H1 (cell line): Measurements from ENCODE around the gene GPX8. TPM values are rescaled to one million over a fixed set of nuclear protein-coding genes. Genes with fewer than 3 reads are reported as not detected.

ENCODE experiments used
- CTCF ChIA-PET: fragments of 300-600 bp; sonication (Branson Sonifier 250); formaldehyde crosslinking; loops from one replicate; lab custom pipeline; 2021; ENCODE audit not compliant: partially characterized antibody; lab: Charles Lee
- POLR2A ChIA-PET: fragments of 300-600 bp; sonication (Branson Sonifier 250); formaldehyde crosslinking; loops from one replicate; lab custom pipeline; 2021; ENCODE audit warnings: inconsistent platforms; ENCODE audit not compliant: partially characterized antibody; lab: Charles Lee
- DNase-seq, 2 experiments: peaks; one replicate each; pipeline versions ENCODE4 v3.0.0 to v3.0.0-alpha.2; 2010 to 2022; ENCODE audit warnings: low spot score in 2 of 2, low read depth in 1 of 2, mixed read lengths in 1 of 2
- FAIRE-seq: peaks from 2 replicates; lab custom pipeline; 2011; peaks lifted over from hg19 to GRCh38; lab: Jason Lieb, UNC
- H2AFZ ChIP-seq: 2 replicates; pipeline ENCODE4 v1.8.1; 2012; ENCODE audit warnings: low read length, inconsistent platforms
- H2AK5ac ChIP-seq: 2 replicates; pipeline ENCODE4 v1.6.1; 2013; ENCODE audit warnings: low read depth, low read length
- H2BK120ac ChIP-seq: replicated peaks from 2 replicates; pipeline ENCODE3; 2013; ENCODE audit warnings: low read depth, low read length, inconsistent platforms
- H2BK12ac ChIP-seq: 2 replicates; pipeline ENCODE4 v1.6.1; 2013; ENCODE audit warnings: low read depth, low read length
- H2BK15ac ChIP-seq: 2 replicates; pipeline ENCODE4 v1.6.1; 2013; ENCODE audit warnings: low read length
- H2BK20ac ChIP-seq: 2 replicates; pipeline ENCODE4 v1.6.1; 2013; ENCODE audit warnings: low read length
- H2BK5ac ChIP-seq: 2 replicates; pipeline ENCODE4 v1.6.1; 2013; ENCODE audit warnings: low read depth, low read length
- H3K14ac ChIP-seq: 2 replicates; pipeline ENCODE4 v1.6.1; 2013; ENCODE audit warnings: inconsistent platforms; ENCODE audit not compliant: insufficient read length
- H3K18ac ChIP-seq: 2 replicates; pipeline ENCODE4 v1.6.1; 2013; ENCODE audit warnings: low read length; ENCODE audit errors: extremely low read depth
- H3K23ac ChIP-seq: 2 replicates; pipeline ENCODE4 v1.6.1; 2013; ENCODE audit warnings: inconsistent platforms; ENCODE audit not compliant: insufficient read length
- H3K23me2 ChIP-seq: 2 replicates; pipeline ENCODE4 v1.6.1; 2013; ENCODE audit warnings: low read depth, low read length
- H3K27ac ChIP-seq: 2 replicates; pipeline ENCODE4 v1.6.1; 2011; ENCODE audit warnings: low read depth, low read length, inconsistent platforms
- H3K27me3 ChIP-seq, 4 experiments: replicated peaks in 1 of 4; 1 replicate in 1 of 4; 2 replicates in 3 of 4; pipeline versions ENCODE4 v1.6.1 to v1.8.1; 2011 to 2013; ENCODE audit warnings: low read length in 3 of 4, mild to moderate bottlenecking in 3 of 4, inconsistent platforms in 2 of 4, mixed read lengths in 2 of 4, moderate library complexity in 1 of 4; ENCODE audit not compliant: control insufficient read depth in 3 of 4, insufficient read depth in 3 of 4; ENCODE audit errors: extremely low read depth in 1 of 4
- H3K36me3 ChIP-seq, 4 experiments: 2 replicates each; pipeline versions ENCODE4 v1.6.1 to v1.8.1; 2011 to 2013; ENCODE audit warnings: mild to moderate bottlenecking in 4 of 4, low read length in 3 of 4, moderate library complexity in 2 of 4, control low read depth in 1 of 4, inconsistent platforms in 1 of 4; ENCODE audit not compliant: insufficient read depth in 4 of 4, control insufficient read depth in 2 of 4
- H3K4ac ChIP-seq: replicated peaks from 2 replicates; pipeline ENCODE3; 2013; ENCODE audit warnings: low read length, low read depth, mixed read lengths, inconsistent platforms; ENCODE audit not compliant: insufficient read length
- H3K4me1 ChIP-seq, 4 experiments: replicated peaks in 1 of 4; 1 replicate in 1 of 4; 2 replicates in 3 of 4; pipeline versions ENCODE4 v1.6.1 to v1.8.1; 2011 to 2013; ENCODE audit warnings: low read length in 3 of 4, inconsistent platforms in 2 of 4, mixed read lengths in 1 of 4; ENCODE audit not compliant: insufficient read depth in 4 of 4, control insufficient read depth in 3 of 4
- H3K4me2 ChIP-seq, 2 experiments: 2 replicates each; pipeline versions ENCODE4 v1.6.1 to v1.8.1; 2011 to 2013; ENCODE audit warnings: low read depth in 2 of 2, low read length in 2 of 2, control low read depth in 1 of 2, inconsistent platforms in 1 of 2, mild to moderate bottlenecking in 1 of 2; ENCODE audit not compliant: insufficient read depth in 1 of 2
- H3K4me3 ChIP-seq, 4 experiments: fragments of 200-600, 300-600 bp in 1 of 4; sonication (generic), shearing (Covaris generic), sonication (Bioruptor Twin) in 1 of 4; 2 replicates each; pipeline versions ENCODE4 v1.5.1 to v1.8.1; 2011 to 2016; ENCODE audit warnings: low read length in 4 of 4, low read depth in 3 of 4, control low read depth in 2 of 4, inconsistent platforms in 2 of 4, mild to moderate bottlenecking in 2 of 4, mixed read lengths in 1 of 4, moderate library complexity in 1 of 4; ENCODE audit not compliant: insufficient read depth in 2 of 4; ENCODE audit errors: extremely low read depth in 1 of 4
- H3K56ac ChIP-seq: replicated peaks from 2 replicates; pipeline ENCODE3; 2013; ENCODE audit warnings: low read depth, mild to moderate bottlenecking, mixed read lengths, low read length, inconsistent platforms; ENCODE audit not compliant: insufficient read length
- H3K79me1 ChIP-seq: 2 replicates; pipeline ENCODE4 v1.6.1; 2013; ENCODE audit warnings: low read depth, low read length, control low read depth
- H3K79me2 ChIP-seq, 2 experiments: 2 replicates each; pipeline versions ENCODE4 v1.6.1 to v1.8.1; 2012 to 2013; ENCODE audit warnings: low read length in 2 of 2, mild to moderate bottlenecking in 2 of 2, inconsistent platforms in 1 of 2; ENCODE audit not compliant: insufficient read depth in 2 of 2, control insufficient read depth in 1 of 2
- H3K9ac ChIP-seq, 4 experiments: replicated peaks in 1 of 4; 1 replicate in 1 of 4; 2 replicates in 3 of 4; pipeline versions ENCODE4 v1.6.1 to v1.8.1; 2011 to 2013; ENCODE audit warnings: low read depth in 3 of 4, low read length in 3 of 4, control low read depth in 2 of 4, mild to moderate bottlenecking in 2 of 4, moderate library complexity in 2 of 4, inconsistent platforms in 1 of 4; ENCODE audit errors: extremely low read depth in 1 of 4
- H3K9me3 ChIP-seq, 2 experiments: 2 replicates each; pipeline versions ENCODE4 v1.6.1 to v1.8.1; 2012 to 2013; ENCODE audit warnings: mild to moderate bottlenecking in 2 of 2, moderate library complexity in 2 of 2, control low read depth in 1 of 2, inconsistent platforms in 1 of 2, low read depth in 1 of 2, low read length in 1 of 2, mixed read lengths in 1 of 2; ENCODE audit not compliant: insufficient read depth in 2 of 2
- H4K20me1 ChIP-seq, 2 experiments: replicated peaks in 1 of 2; 2 replicates each; pipeline versions ENCODE3 to v1.8.1; 2011 to 2013; ENCODE audit warnings: inconsistent platforms in 2 of 2, low read length in 2 of 2, mild to moderate bottlenecking in 1 of 2; ENCODE audit not compliant: insufficient read depth in 2 of 2, control insufficient read depth in 1 of 2
- H4K5ac ChIP-seq: 2 replicates; pipeline ENCODE4 v1.6.1; 2013; ENCODE audit warnings: low read length, low read depth, mixed read lengths, inconsistent platforms; ENCODE audit not compliant: insufficient read length
- H4K8ac ChIP-seq: 2 replicates; pipeline ENCODE4 v1.8.0; 2013; ENCODE audit warnings: mild to moderate bottlenecking, moderate library complexity, low read length, inconsistent platforms; ENCODE audit not compliant: insufficient read depth; ENCODE audit errors: extremely low read depth
- H4K91ac ChIP-seq: replicated peaks from 2 replicates; pipeline ENCODE3; 2013; ENCODE audit warnings: low read length, mixed read lengths, inconsistent platforms; ENCODE audit not compliant: insufficient read length
- BACH1 ChIP-seq: IDR thresholded peaks from 2 replicates; pipeline ENCODE4 v1.6.1; 2012; ENCODE audit warnings: low read length, improper control_type of control experiment
- CBX8 ChIP-seq: fragments of 300-800, 300-1000 bp; sonication (generic); IDR thresholded peaks from 2 replicates; pipeline ENCODE4 v1.7.1; 2016; ENCODE audit warnings: low read depth, low read length, borderline replicate concordance
- HDAC2 ChIP-seq, 2 experiments: fragments of 300-600 bp in 1 of 2; sonication (generic) in 1 of 2; IDR thresholded peaks; 2 replicates each; pipeline ENCODE4 v1.6.1; 2011 to 2012; ENCODE audit warnings: low read depth in 2 of 2, low read length in 2 of 2, mild to moderate bottlenecking in 2 of 2, moderate library complexity in 2 of 2, borderline replicate concordance in 1 of 2, inconsistent platforms in 1 of 2
- HDAC6 ChIP-seq: IDR thresholded peaks from one replicate; pipeline ENCODE4 v1.7.1; 2012; ENCODE audit warnings: low read depth, mild to moderate bottlenecking, inconsistent platforms, low read length, moderate library complexity
- NRF1 ChIP-seq: IDR thresholded peaks from 2 replicates; pipeline ENCODE4 v1.6.1; 2011; ENCODE audit warnings: mild to moderate bottlenecking, low read depth, low read length, improper control_type of control experiment
- POLR2A ChIP-seq, 2 experiments: IDR thresholded peaks; 1 replicate in 1 of 2; 2 replicates in 1 of 2; pipeline ENCODE4 v1.6.1; 2011; ENCODE audit warnings: low read depth in 2 of 2, low read length in 2 of 2, mild to moderate bottlenecking in 2 of 2; ENCODE audit errors: control extremely low read depth in 1 of 2
- RFX5 ChIP-seq: IDR thresholded peaks from 2 replicates; pipeline ENCODE4 v1.6.1; 2011; ENCODE audit warnings: low read depth, low read length, improper control_type of control experiment, borderline replicate concordance
- SIN3A ChIP-seq, 2 experiments: IDR thresholded peaks in 1 of 2; conservative IDR thresholded peaks in 1 of 2; 2 replicates each; pipeline ENCODE4 v1.6.1; 2011 to 2012; ENCODE audit warnings: low read length in 2 of 2, improper control_type of control experiment in 1 of 2, low read depth in 1 of 2, mild to moderate bottlenecking in 1 of 2
- SP1 ChIP-seq: IDR thresholded peaks from 2 replicates; pipeline ENCODE4 v1.6.1; 2011; ENCODE audit warnings: low read depth, low read length
- TBP ChIP-seq: IDR thresholded peaks from 2 replicates; pipeline ENCODE4 v1.6.1; 2011; ENCODE audit warnings: low read depth, low read length, improper control_type of control experiment
- ZNF274 ChIP-seq: IDR thresholded peaks from 2 replicates; pipeline ENCODE4 v1.7.0; 2012; ENCODE audit warnings: low read length, borderline replicate concordance; ENCODE audit errors: extremely low read depth
- WGBS, 2 experiments: shearing (Covaris generic) in 1 of 2; methylation state at CpG; one replicate each; pipeline versions ENCODE4 v1.1.6 to v1.1.7; 2013 to 2015; ENCODE audit warnings: low lambda C conversion rate in 2 of 2, mixed read lengths in 2 of 2, inconsistent platforms in 1 of 2, low coverage in 1 of 2, missing lambda C conversion rate in 1 of 2; ENCODE audit not compliant: insufficient replicate concordance in 2 of 2, insufficient coverage in 1 of 2, insufficient read length in 1 of 2; ENCODE audit errors: extremely low coverage in 1 of 2, missing lambda C conversion rate in 1 of 2; 5-methylcytosine and 5-hydroxymethylcytosine counted together
- polyA plus RNA-seq, 7 experiments: library from polyadenylated mRNA; depleted of rRNA in 3 of 7; stranded (reverse) in 5 of 7; unstranded in 2 of 7; fragments of >200 nt in 5 of 7; fragments of 200-250 nt in 2 of 7; gene quantifications; 1 replicate in 5 of 7; 2 replicates in 1 of 7; 4 replicates in 1 of 7; pipeline versions ENCODE4 v1.2.1 to v1.2.3, GENCODE V29; 2011 to 2013; ENCODE audit warnings: missing spikeins in 2 of 7, mixed read lengths in 2 of 7
- total RNA-seq: library from RNA; stranded (reverse); fragmentation: NEBNext Ultra II Directional; extraction: Animal tissue kit (Norgen Biotek cat#: 25700); gene quantifications from 2 replicates; pipeline ENCODE4 v1.2.1, GENCODE V29; 2021

Gene GPX8
- total and polyA plus RNA-seq, 2 of the 8 experiments (the other 6 are each of a cell fraction or from before 2014, with no cell fraction given) = 19.5 to 60.4 TPM

DNA sequence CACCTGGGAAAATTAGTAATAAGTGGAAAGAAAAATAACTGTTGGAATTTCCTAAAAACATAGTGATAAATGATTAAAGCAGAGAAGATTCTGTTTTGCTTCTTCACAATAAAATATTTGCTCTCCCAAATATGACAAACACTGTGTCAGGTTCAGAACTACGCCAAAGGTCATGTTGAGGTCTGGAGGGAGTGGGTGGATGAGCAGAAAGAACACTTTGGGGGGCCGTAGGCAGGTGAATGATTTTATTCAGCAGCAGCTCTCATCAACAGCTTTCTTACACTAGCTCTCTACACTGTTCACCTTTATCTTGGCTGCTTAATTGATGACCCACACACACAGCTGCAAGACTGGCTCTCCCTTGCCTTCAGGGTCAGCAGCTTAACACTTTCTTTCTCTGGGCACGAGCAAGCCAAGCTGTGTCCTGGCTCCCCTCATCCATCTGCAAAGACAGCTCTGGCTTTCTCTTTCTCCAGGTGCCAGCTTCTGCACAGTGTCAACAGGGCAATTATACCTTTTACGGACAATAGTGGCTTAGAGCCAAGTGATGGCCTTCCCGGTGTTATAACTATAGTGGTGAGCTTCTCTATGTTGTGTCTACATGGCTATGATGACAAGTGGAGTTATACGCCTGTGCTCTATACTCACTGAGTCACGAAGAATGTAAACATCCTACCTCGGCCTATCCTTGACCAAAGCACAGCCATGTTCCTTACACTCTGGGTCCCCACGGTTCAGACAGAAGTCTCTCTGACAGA is 18.9 kb upstream of the GPX8 start:
- no peak for DNase-seq
- H3K9me3 ChIP-seq = no peaks in the 10 kb centered on the region
- TF ChIP-seq HDAC2 (IDR thresholded peaks at IDR 0.05; ENCODE audit: borderline replicate concordance in 1 of 2, low read depth in 2 of 2, low read length in 2 of 2) (no peak), CBX8 (no peak), SIN3A (conservative IDR thresholded peaks at IDR 0.05 in 1 of 2, IDR thresholded peaks at IDR 0.05 in 1 of 2; ENCODE audit: low read depth in 1 of 2, low read length in 2 of 2) (no peak), POLR2A (IDR thresholded peaks at IDR 0.05; ENCODE audit: control extremely low read depth in 1 of 2, low read depth in 2 of 2, low read length in 2 of 2) (no peak), ZNF274 (no peak), BACH1 (no peak), RFX5 (no peak), SP1 (no peak), NRF1 (no peak), TBP (no peak), HDAC6 (no peak)

More for the DNA sequence above, 18.9 kb upstream of the GPX8 start:
- H2AFZ ChIP-seq = no peak overlapping the region
- H3K79me2 ChIP-seq = no peaks in the 10 kb centered on the region
- no peak overlapping the region for H3K4ac ChIP-seq
- 85% methylated on average over 9 of the region's 9 CpGs; no CpG with 5 or more reads in 1 of the 2 experiments for WGBS, 2 experiments
- H3K4me3 ChIP-seq = no peak overlapping the region
- no peak overlapping the region for H3K27ac ChIP-seq
- POLR2A ChIA-PET = interaction anchor here (1.1 to 1.3 kb wide), 3 partner anchors 19 to 231 kb away, joined by 3 to 6 read pairs (median 3); partner anchors contain the start of gene GPX8
- CTCF ChIA-PET = interaction anchor here (0.7 to 3.4 kb wide), 9 partner anchors 9 to 236 kb away, joined by 3 to 13 read pairs (median 6); partner anchors contain the start of gene GPX8
- FAIRE-seq = no peak
- no peak overlapping the region for H3K9ac ChIP-seq
- H3K79me1 ChIP-seq = no peaks in the 10 kb centered on the region
- H3K23me2 ChIP-seq = no peaks in the 10 kb centered on the region
- H3K4me1 ChIP-seq = no peaks in the 10 kb centered on the region
- no peak overlapping the region for H2BK120ac ChIP-seq
- no peak overlapping the region for H3K4me2 ChIP-seq
- no peaks in the 10 kb centered on the region for H3K36me3 ChIP-seq
- no peak overlapping the region for H3K18ac ChIP-seq
- no peak overlapping the region for H4K8ac ChIP-seq
- no peak overlapping the region for H2BK15ac ChIP-seq
- no peak overlapping the region for H2BK5ac ChIP-seq
- no peak overlapping the region for H3K23ac ChIP-seq
- H4K5ac ChIP-seq = no peak overlapping the region
- H3K56ac ChIP-seq = no peak overlapping the region
- H2AK5ac ChIP-seq = no peak overlapping the region
- H2BK20ac ChIP-seq = no peak overlapping the region
- no peaks in the 10 kb centered on the region for H4K20me1 ChIP-seq
- H3K14ac ChIP-seq = no peak overlapping the region
- no peak overlapping the region for H4K91ac ChIP-seq
- H2BK12ac ChIP-seq = no peak overlapping the region
- H3K27me3 ChIP-seq = no peaks in the 10 kb centered on the region
